NCI-H510A treated with DMSO at 0.1 percent for 48 hours (cell line): ENCODE data around the gene PTPN9.
"Not testable (repeated sequence)": the region's sequence is repeated elsewhere in the genome, so short reads cannot be mapped to it uniquely, and the experiment has no call there.

ENCODE experiments used
- DNase-seq: peaks from one replicate; lab custom pipeline; 2025; lab: John Stamatoyannopoulos, UW

PTPN9 gene

GRCh38 chr15:75531041-75531450 is 48.1 kb downstream of the PTPN9 start:
- DNase-seq = no peak

DNA sequence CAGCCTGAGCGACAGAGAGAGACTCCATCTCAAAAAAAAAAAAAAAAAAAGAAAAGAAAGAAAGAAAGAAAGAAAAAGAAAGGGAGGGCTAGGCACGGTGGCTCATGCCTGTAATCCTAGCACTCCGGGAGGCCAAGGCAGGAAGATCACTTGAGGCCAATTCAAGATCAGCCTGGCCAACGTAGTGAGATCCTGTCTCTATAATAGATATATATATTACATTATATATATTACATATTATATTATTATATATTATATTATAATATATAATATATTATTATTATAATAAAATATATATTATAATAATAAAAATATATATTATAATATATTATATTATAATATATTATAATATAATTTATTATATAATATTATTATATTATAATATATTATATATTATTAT is 48.9 kb downstream of the PTPN9 start:
- DNase-seq = no peak

DNA sequence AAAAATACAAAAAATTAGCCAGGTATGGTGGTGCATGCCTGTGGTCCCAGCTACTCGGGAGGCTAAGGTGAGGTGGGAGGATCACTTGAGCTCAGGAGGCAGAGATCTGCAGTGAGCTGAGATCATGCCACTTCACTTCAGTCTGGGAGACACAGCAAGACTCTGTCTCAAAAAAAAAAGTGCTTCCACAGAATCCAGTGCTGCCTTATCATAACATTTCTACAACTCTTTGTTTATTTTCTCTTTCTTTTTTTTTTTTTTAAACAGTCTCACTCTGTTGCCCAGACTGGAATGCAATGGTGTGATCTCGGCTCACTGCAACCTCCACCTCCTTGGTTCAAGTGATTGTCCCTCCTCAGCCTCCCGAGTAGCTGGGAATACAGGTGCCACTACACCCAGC is 53.4 kb downstream of the PTPN9 start:
- DNase-seq = not testable (repeated sequence)

DNA sequence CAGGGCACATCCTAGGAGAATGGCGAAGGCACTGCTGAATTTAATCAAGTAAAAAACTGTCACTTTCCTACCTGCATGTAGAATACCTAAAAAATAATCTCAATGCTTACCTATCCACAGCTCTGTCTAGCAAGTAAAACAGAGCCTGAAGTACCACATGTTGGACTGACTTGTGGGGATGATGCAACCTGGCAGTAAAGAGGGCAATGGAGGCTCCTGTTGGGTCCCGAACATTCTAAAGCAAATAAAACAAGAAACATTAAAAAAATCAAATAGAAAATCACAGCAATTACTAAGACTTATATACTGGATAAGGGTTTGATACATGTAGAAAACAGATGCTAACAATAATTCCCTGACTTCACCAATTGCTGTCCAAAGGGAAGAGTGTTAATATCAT is 56.1 kb downstream of the PTPN9 start:
- no peak for DNase-seq

DNA sequence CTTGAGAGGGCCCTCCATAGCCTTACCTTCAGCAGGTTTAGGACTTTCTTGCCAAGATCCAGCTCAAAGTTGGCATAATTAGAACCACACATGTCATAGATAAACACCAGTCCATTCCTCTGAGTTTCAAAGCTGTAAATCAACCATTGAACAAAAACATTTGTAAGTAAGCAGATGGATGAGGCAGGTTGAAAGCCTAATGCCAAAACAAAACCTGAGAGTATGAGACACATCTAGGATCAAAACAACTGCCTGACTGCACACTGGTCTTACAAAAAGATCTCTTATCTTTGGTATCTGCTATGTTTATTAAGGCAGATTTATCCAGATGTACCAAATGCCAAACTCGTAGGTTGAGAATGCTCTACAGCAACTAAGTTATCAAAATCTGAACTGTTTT is 61.9 kb downstream of the PTPN9 start:
- DNase-seq = no peak

GRCh38 chr15:75508840-75509532 is 70.1 kb downstream of the PTPN9 start:
- no peak for DNase-seq

DNA sequence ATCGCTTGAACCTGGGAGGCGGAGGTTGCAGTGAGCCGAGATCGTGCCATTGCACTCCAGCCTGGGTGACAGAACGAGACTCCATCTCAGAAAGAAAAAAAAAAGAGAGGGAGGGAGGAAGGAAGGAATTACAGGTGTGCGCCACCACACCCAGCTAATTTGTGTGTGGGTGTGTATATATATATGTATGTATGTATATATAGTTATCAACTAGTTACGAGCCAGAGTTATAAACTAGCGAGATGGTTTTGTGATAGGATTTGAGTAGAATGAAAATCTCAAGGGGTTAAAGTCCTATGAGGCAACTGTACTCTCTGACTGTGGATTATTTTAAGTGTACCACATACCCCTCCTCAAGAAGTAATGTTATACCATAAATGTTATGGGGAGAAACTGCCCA is 76.8 kb downstream of the PTPN9 start:
- no peak for DNase-seq

GRCh38 chr15:75493732-75494131 is 85.4 kb downstream of the PTPN9 start:
- DNase-seq = no peak

DNA sequence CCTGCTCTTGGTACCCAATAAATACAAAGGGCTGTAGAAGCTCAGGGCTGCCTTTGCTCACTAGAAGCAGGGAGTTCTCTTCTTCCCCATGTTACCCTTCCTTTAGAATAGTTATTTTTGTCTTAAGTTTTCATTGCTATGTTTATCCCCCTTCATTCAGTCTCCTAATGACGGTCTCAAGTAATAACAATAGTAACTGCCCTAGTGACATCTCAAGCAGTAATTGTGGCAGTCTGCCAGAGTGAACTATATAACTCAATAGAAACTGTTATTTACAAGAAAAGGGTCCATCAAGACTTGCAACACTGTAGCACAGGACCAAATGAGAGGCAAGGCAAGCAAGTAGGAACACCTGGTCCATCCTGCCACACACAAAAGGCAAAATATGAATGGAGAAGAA is 95.2 kb downstream of the PTPN9 start:
- DNase-seq = no peak

DNA sequence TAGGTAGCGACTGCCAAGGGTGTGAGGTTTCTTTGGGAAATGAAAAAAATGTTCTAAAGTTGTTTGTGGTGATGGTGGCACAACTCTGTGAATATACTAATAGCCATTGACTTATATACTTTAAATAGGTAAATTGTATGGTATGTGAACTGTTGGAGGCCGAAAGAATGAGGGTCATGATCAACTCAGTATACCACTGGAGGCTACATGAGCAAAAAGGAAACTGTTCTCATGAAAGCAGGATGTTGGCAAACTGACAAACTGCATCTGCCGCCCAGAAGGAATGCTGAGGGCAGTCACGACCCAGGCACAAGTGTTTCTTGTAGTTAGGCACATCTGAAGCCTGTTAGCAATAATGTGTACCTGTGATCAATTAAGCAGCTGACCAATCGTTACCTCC is 95.6 kb downstream of the PTPN9 start:
- DNase-seq = not testable (repeated sequence)

DNA sequence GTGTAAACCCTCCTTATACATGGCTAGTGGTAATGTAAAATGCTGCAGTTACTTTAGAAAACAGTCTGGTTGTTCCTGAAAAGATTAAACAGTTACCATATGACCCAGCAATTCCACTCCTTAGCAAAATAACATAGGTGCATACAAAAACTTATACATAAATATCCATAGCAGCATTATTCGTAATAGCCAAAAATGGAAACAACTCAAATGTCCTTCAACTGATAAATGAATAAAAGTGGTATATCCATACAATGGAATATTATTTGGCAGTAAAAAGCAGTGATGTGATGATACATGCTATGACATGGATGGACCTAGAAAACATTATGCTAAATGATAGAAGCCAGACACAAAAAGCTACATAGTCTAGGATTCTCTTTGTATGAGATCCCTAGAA is 96.0 kb downstream of the PTPN9 start:
- no peak for DNase-seq

- DNase-seq = not testable (repeated sequence)
Observed at GRCh38 chr15:75480463-75480862, 98.7 kb downstream of the PTPN9 start.

- DNase-seq = no peak
Observed at GRCh38 chr15:75479670-75480069, 99.4 kb downstream of the PTPN9 start.

- DNase-seq = not testable (repeated sequence)
Observed at GRCh38 chr15:75477094-75477493, 102.0 kb downstream of the PTPN9 start.

DNA sequence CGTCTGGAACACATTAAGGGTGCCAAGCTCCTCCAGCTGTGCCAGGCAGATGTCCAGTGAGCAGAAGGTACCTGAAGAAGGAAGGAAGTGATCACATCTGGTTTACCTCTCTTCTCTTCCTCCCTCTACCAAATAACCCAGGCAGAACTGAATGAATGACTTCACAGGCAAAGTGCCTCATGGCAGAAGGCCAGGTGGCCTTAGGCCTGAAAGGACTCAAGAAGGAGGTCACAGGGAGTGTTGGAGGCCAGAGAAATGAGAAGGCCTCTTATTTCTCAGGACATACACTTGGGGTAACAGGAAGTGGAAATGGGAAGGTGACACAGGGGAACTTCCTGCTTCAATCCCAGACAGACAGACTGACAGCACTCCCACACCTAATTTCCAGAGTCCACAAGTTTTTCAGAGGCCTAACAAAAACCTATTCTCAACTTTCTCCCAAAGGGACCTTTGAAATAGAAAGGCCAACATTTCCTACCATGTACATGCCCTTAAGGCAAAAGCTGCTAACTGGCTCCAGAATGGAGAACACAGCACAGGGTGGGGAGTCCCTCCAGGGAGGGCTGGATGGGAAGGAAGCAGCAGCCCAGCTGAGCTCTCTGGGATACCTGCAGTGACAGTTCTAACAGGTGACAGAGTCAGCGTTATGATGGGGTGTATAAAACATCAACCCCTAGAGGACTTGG is 110.1 kb downstream of the PTPN9 start:
- no peak for DNase-seq

- no peak for DNase-seq
Observed at GRCh38 chr15:75460646-75461045, 118.5 kb downstream of the PTPN9 start.

DNA sequence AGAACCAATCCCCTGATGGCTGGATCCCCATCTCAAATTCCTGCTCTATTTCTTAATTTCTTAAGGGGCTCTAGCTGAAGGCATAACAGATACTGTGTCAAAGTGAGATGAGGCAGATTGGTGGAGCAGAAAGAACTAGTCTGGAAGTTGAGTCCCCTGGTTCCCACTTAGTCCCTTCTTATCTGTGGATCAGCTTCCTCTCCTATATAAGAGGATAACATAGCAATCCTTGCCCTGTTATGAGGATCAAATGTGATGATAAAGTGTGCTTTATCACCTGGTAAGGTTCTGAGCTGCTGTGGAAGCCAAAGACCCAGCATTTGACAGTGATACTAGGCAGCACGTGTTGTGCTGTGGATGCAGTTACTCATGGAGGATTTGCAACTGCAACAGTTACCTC is 119.5 kb downstream of the PTPN9 start:
- DNase-seq = no peak

DNA sequence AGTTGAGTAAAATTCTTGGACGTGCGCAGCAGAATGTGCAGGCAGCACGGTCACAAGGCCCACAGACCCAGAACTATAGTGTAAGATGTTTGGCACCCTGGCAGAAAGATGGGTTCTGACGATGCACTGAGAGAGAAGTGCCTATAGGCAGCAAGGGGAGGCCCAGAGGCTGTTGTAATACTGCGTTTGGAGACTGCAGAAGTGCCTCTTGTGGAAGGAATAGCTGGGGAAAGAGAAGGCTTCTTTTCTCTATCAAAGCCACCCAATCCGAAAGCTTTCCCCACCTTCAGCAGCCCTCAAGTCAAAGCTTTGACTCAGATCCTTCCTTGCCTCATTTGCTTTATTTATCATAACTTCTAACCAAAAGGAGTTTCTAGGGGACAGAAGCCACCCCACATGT is 122.4 kb downstream of the PTPN9 start:
- no peak for DNase-seq

DNA sequence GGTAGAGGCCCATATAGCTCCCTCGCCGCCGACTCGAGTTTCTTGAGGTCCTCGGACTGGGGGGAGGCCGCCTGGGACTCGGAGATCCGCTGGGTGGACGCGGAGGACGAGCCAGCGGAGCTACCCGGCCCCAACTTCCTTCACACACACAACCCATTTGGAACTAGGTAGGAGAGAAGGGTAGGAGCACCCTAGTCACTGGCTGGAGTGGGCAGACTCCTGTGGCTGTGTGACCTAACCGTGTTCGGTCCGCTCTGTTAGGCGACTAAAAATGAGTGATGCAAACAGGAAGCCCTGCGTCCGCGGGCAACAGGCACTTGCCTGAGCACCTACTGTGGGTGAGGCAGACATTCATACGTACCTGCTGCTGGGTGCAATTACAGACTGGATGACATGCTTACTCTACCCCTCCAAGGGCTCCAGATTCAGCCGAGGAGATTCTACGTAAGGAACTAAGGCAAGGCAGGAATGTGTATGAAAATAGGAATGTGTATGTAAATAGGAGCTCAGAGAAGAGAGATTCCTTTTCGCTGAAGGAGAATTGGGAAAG is 123.1 kb downstream of the PTPN9 start:
- DNase-seq = peak; percentile 49

- peak; percentile 49 for DNase-seq
Observed at GRCh38 chr15:75455424-75455981, 123.6 kb downstream of the PTPN9 start.

GRCh38 chr15:75454471-75455378 is 124.4 kb downstream of the PTPN9 start:
- peak; percentile 23 for DNase-seq
